ENCODE measurements around the gene ITGB2. TPM values are rescaled to one million over a fixed set of nuclear protein-coding genes. Genes with fewer than 3 reads are reported as not detected.

The ITGB2 gene
- total RNA-seq, 2 donors from 2014 or later = 448 to 1,246 TPM

DNA sequence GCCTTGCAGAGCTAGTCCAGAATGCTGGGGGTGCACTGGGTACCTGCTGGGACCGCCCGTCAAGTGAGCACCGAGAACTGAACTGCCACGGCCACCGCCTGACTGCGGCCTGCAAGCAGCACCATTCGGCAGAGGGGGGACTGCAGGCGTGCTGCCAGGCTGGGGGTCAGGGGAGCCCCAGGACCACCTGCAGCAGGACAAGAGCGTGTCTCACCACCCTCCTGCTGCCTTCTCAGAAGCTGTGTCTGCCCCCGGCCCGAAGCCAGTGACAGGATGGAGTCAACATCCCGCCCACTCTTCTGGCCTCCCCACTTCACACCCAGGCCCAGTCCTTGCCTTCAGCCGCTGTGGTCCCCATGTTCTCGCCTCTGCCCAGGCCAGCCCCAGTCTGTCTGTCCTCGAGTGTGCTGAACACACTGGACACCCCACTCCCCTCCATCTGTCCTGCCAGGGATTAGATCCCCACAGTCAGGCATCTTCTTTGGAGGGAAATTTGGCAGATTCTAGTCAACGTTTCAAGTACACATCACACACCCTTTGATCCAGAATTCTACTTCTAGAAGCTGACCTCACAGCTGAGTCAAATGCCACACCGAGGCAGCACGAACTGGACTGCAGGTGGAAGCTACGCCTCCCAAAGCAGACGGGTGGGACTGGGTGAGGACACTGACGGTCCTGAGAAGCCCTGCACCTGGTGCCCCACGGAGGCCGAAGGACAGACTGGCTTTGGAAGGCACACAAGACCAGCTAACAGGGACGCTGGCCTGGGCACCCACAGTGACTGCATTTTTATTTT, 73.2 kb downstream of the ITGB2 start:
- ATAC-seq = no peak

GRCh38 chr21:44846485-44847260, 74.0 kb downstream of the ITGB2 start:
- H3K36me3 Mint-ChIP-seq = peaks cover 5% of the 10 kb centered on the region
- peaks cover 0 to 3% of the 10 kb centered on the region in 2 donors for H3K27me3 Mint-ChIP-seq
- H3K4me3 Mint-ChIP-seq = peak overlapping the region; percentile 34
- peak in 1 of 2 donors; percentile 8 for ATAC-seq
- peaks cover 6 to 13% of the 10 kb centered on the region in 2 donors for H3K4me1 Mint-ChIP-seq (ENCODE audit: low read depth in 2 of 2)
- DNase-seq (ENCODE audit: low spot score) = no peak
- no peaks in the 10 kb centered on the region for H3K9me3 Mint-ChIP-seq
- peak overlapping the region in 1 of 2 donors; percentile 45 for H3K27ac Mint-ChIP-seq

More for the DNA sequence above, 73.2 kb downstream of the ITGB2 start:
- H3K27ac Mint-ChIP-seq = no peak overlapping the region
- peaks cover 6 to 13% of the 10 kb centered on the region in 2 donors for H3K4me1 Mint-ChIP-seq (ENCODE audit: low read depth in 2 of 2)
- H3K36me3 Mint-ChIP-seq = peaks cover 5% of the 10 kb centered on the region
- no peak for DNase-seq (ENCODE audit: low spot score)
- peaks cover 0 to 2% of the 10 kb centered on the region in 2 donors for H3K27me3 Mint-ChIP-seq
- H3K9me3 Mint-ChIP-seq = no peaks in the 10 kb centered on the region
- H3K4me3 Mint-ChIP-seq = no peak overlapping the region

DNA sequence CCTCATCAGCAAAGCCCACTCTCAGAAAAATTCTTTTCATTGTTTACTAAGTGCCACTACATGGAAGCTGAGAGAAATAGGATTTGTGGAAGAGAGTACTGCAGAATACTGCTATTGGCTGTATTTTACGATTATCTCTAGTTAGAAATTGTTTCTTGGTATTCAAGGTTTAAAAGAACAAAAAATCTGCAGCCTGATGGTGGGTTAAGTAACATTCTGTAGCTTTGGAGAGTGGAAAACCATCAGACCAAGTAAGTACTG, 74.5 kb downstream of the ITGB2 start:
- peaks cover 0 to 3% of the 10 kb centered on the region in 2 donors for H3K27me3 Mint-ChIP-seq
- H3K9me3 Mint-ChIP-seq = no peaks in the 10 kb centered on the region
- peaks cover 6 to 13% of the 10 kb centered on the region in 2 donors for H3K4me1 Mint-ChIP-seq (ENCODE audit: low read depth in 2 of 2)
- peak overlapping the region; percentile 34 for H3K4me3 Mint-ChIP-seq
- peaks cover 4% of the 10 kb centered on the region for H3K36me3 Mint-ChIP-seq
- H3K27ac Mint-ChIP-seq = peak overlapping the region in 1 of 2 donors; percentile 45
- ATAC-seq (no peak), DNase-seq (ENCODE audit: low spot score) (no peak)

GRCh38 chr21:44845418-44846223, 75.1 kb downstream of the ITGB2 start:
- H3K27ac Mint-ChIP-seq = no peak overlapping the region
- peak; percentile 74 for DNase-seq (ENCODE audit: low spot score)

DNA sequence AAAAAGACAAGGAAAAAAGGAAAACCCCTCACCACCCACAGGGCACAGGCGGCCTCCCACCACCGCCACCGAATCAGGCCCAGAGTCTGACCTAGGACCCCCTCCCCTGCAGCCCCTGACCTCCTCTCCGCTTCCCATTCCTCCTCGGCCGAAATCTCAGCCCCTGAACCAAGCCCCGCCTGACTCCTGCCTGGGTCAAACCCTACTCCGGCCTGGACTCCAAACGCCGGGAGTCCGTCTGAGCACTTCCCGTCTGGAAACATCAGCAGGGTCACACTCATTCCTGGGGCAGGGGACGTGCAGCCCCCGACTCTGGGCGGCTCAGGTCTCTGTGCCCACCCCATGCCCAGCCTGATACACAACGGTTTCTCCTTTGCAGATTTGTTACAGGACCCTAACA, 76.4 kb downstream of the ITGB2 start:
- DNase-seq (ENCODE audit: low spot score) = no peak
- Mint-ChIP-seq H3K27me3 (peaks cover 0 to 3% of the 10 kb centered on the region in 2 donors), H3K4me3 (no peak overlapping the region), H3K9me3 (no peaks in the 10 kb centered on the region), H3K27ac (no peak overlapping the region), H3K36me3 (no peaks in the 10 kb centered on the region), H3K4me1 (ENCODE audit: low read depth in 2 of 2) (peaks cover 6 to 10% of the 10 kb centered on the region in 2 donors)
- no peak for ATAC-seq

More at GRCh38 chr21:44845418-44846223, 75.1 kb downstream of the ITGB2 start:
- Mint-ChIP-seq H3K27me3 (peaks cover 0 to 3% of the 10 kb centered on the region in 2 donors), H3K4me3 (peak overlapping the region; percentile 34), H3K36me3 (no peaks in the 10 kb centered on the region), H3K9me3 (no peaks in the 10 kb centered on the region), H3K4me1 (ENCODE audit: low read depth in 2 of 2) (peaks cover 6 to 10% of the 10 kb centered on the region in 2 donors)
- ATAC-seq = peak; percentile 71 to 84

DNA sequence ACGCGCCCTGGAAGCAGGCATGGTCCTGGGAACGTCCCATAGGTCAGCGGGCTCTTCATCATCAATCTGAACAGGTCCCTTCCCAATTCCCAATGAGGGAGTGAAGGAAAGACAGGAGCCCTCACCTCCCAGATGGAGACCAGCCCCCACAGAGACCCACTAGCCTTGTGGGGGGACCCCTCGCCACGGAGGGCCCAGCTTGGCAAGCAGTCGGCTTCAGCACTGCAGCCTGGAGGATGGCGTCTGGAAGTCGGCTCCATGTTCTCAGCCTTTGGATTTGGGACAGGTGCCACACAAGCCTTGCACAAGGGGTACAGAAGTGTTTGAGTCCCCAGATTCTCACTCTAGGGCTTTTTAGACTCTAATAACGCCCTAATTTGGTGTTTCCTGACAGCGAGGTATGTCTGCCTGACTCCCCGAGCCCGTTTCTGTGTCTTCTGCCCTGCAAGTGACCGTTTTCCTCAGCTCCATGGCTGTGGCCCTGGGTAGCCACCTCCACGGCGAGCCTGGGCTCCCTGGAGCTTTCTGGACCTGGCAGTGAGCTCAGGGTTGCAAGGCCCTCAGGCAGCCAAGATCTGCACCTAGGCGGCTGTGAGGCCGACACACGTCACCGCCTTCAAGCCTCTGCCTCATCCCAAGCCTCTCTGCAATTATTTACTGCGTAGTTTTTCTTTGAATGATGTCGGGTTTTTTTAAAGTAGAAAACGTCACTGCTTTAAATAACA, 77.8 kb downstream of the ITGB2 start:
- peaks cover 0 to 3% of the 10 kb centered on the region in 2 donors for H3K27me3 Mint-ChIP-seq
- peaks cover 6 to 10% of the 10 kb centered on the region in 2 donors for H3K4me1 Mint-ChIP-seq (ENCODE audit: low read depth in 2 of 2)
- ATAC-seq (no peak), DNase-seq (ENCODE audit: low spot score) (no peak)
- H3K36me3 Mint-ChIP-seq = no peaks in the 10 kb centered on the region
- H3K9me3 Mint-ChIP-seq = no peaks in the 10 kb centered on the region
- H3K4me3 Mint-ChIP-seq = no peak overlapping the region
- H3K27ac Mint-ChIP-seq = peak overlapping the region in 1 of 2 donors; percentile 34

- no peak overlapping the region for H3K4me3 Mint-ChIP-seq
- peaks cover 6 to 7% of the 10 kb centered on the region in 2 donors for H3K4me1 Mint-ChIP-seq (ENCODE audit: low read depth in 2 of 2)
- peaks cover 0 to 3% of the 10 kb centered on the region in 2 donors for H3K27me3 Mint-ChIP-seq
- peak overlapping the region in 1 of 2 donors; percentile 34 for H3K27ac Mint-ChIP-seq
- ATAC-seq (no peak), DNase-seq (ENCODE audit: low spot score) (no peak)
- H3K9me3 Mint-ChIP-seq = no peaks in the 10 kb centered on the region
- H3K36me3 Mint-ChIP-seq = no peaks in the 10 kb centered on the region
These were observed 78.6 kb downstream of the ITGB2 start for GRCh38 chr21:44842087-44842486.

GRCh38 chr21:44840771-44841170, 79.9 kb downstream of the ITGB2 start:
- H3K4me1 Mint-ChIP-seq (ENCODE audit: low read depth in 2 of 2) = no peaks in the 10 kb centered on the region
- DNase-seq (ENCODE audit: low spot score) (no peak), ATAC-seq (no peak)
- H3K4me3 Mint-ChIP-seq = no peak overlapping the region
- H3K27ac Mint-ChIP-seq = no peak overlapping the region
- H3K9me3 Mint-ChIP-seq = no peaks in the 10 kb centered on the region
- peaks cover 0 to 3% of the 10 kb centered on the region in 2 donors for H3K27me3 Mint-ChIP-seq
- no peaks in the 10 kb centered on the region for H3K36me3 Mint-ChIP-seq

GRCh38 chr21:44838951-44839350, 81.7 kb downstream of the ITGB2 start:
- Mint-ChIP-seq H3K9me3 (no peaks in the 10 kb centered on the region), H3K27me3 (peaks cover 0 to 3% of the 10 kb centered on the region in 2 donors), H3K27ac (no peak overlapping the region), H3K4me1 (ENCODE audit: low read depth in 2 of 2) (no peaks in the 10 kb centered on the region), H3K36me3 (no peaks in the 10 kb centered on the region), H3K4me3 (no peak overlapping the region)
- no peak for DNase-seq (ENCODE audit: low spot score)
- ATAC-seq = no peak

- Mint-ChIP-seq H3K27ac (no peak overlapping the region), H3K36me3 (no peaks in the 10 kb centered on the region), H3K4me1 (ENCODE audit: low read depth in 2 of 2) (no peaks in the 10 kb centered on the region), H3K9me3 (no peaks in the 10 kb centered on the region), H3K4me3 (no peak overlapping the region), H3K27me3 (peaks cover 0 to 3% of the 10 kb centered on the region in 2 donors)
- no peak for DNase-seq (ENCODE audit: low spot score)
- no peak for ATAC-seq
These were observed 82.4 kb downstream of the ITGB2 start for GRCh38 chr21:44838039-44838895.

GRCh38 chr21:44837537-44837936, 83.2 kb downstream of the ITGB2 start:
- Mint-ChIP-seq H3K9me3 (no peaks in the 10 kb centered on the region), H3K27me3 (peaks cover 0 to 2% of the 10 kb centered on the region in 2 donors), H3K36me3 (no peaks in the 10 kb centered on the region), H3K27ac (no peak overlapping the region), H3K4me3 (no peak overlapping the region), H3K4me1 (ENCODE audit: low read depth in 2 of 2) (no peaks in the 10 kb centered on the region)
- DNase-seq (ENCODE audit: low spot score) (no peak), ATAC-seq (peak in 1 of 2 donors; percentile 7)

DNA sequence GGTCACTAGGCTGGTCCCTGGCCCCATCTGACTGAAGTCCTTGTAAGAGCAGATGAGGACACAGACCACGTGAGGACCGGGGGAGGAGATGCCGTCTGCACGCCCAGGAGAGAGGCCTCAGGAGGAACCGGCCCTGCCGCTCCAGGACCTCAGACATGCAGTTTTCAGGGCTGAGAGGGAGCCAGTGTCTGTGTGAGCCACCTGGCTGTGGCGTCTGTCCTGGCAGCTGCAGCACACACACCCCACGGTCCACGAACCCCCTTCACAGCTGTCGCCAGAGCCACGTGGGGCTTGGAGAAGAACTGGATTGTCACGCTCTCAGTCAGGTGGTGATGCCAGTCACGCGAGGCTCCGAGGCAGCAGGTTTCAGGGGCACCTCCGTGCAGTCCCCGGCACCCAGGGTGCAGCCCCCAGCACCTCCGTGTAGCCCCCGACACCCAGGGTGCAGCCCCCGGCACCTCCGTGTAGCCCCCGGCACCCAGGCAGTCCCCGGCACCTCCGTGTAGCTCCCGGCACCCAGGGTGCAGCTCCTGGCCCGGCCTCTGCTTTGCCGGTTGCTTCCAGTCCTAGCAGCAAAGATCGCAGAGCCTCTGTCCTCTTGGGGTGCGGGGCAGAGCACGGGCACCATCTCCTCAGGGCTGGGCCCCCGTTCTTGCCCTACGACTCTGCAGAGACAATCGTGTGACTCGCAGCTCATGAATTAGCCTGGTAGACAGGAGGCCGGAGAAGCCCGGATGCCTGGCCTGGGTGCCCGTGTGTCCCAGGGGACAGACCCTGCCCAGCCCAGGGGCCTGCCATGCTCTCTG, 83.8 kb downstream of the ITGB2 start:
- Mint-ChIP-seq H3K27me3 (no peaks in the 10 kb centered on the region), H3K27ac (no peak overlapping the region), H3K36me3 (no peaks in the 10 kb centered on the region), H3K9me3 (no peaks in the 10 kb centered on the region), H3K4me3 (no peak overlapping the region), H3K4me1 (ENCODE audit: low read depth in 2 of 2) (no peaks in the 10 kb centered on the region)
- peak in 1 of 2 donors; percentile 3 for ATAC-seq
- DNase-seq (ENCODE audit: low spot score) = no peak
